AG04449 (cell line): ENCODE data around the gene PSD.

Source experiments
- CTCF ChIA-PET: fragments of 350-600 bp; formaldehyde crosslinking; extraction: SDS; loops from one replicate; lab custom pipeline; 2021; ENCODE audit warnings: antibody characterized with exemption; lab: Yijun Ruan, JAX
- POLR2A ChIA-PET: fragments of 400-600, 350-600 bp; formaldehyde crosslinking; extraction: SDS; loops from one replicate; lab custom pipeline; 2020; ENCODE audit warnings: antibody characterized with exemption, inconsistent platforms; lab: Yijun Ruan, JAX
- DNase-seq: peaks from one replicate; pipeline ENCODE4 v3.0.0-alpha.2; 2010; ENCODE audit warnings: low read depth, low spot score
- H3K4me3 ChIP-seq: 2 replicates; pipeline ENCODE4 v1.5.1; 2011; ENCODE audit warnings: low read depth, mild to moderate bottlenecking, control low read depth, low read length
- CTCF ChIP-seq: IDR thresholded peaks from one replicate; pipeline ENCODE4 v1.5.1; 2011; ENCODE audit warnings: mild to moderate bottlenecking, moderate library complexity, low read length, control low read depth, inconsistent platforms; ENCODE audit not compliant: insufficient read depth; ENCODE audit errors: missing control alignments

The PSD gene

DNA sequence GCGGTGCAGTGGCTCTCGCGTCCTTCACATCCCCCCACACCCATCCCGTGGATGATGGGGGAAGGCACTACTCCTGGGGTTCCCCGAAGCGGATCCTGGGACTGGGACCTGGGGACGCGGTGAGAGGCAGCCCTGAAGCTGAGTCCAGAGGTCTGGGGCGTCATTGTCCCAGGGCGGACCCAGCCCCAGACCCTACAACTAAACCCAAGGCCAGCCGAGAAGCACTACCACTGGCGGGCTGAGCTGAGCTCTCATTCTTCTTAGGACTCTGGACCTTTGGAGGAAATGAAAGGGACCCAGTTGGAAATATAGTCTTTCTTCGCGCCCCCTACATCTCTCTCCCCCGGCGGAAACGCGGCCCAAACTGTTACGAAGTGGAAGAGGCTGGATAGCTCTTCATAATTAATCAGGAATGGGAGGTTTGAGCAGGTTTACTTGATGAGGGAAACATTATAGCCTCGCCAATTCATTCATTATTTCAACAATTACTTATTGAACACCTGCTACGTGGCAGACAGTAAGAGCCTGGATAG is 1.7 kb upstream of the PSD start:
- DNase-seq: no peak
- CTCF ChIA-PET: interaction anchor here (0.9 to 9.9 kb wide), 11 partner anchors 9 to 190 kb away, joined by 3 to 157 read pairs (median 12); partner anchors contain the start of genes ACTR1A, CUEDC2, ELOVL3 and NFKB2

GRCh38 chr10:102419269-102420180 is 940 bp upstream of the PSD start:
- peak overlapping the region; percentile 92 for H3K4me3 ChIP-seq
- no peak for DNase-seq
- CTCF ChIA-PET: interaction anchor here (0.9 to 9.9 kb wide), 10 partner anchors 8 to 190 kb away, joined by 3 to 157 read pairs (median 8); partner anchors contain the start of genes ACTR1A, ELOVL3 and NFKB2
- POLR2A ChIA-PET: interaction anchor here (1.2 to 3.9 kb wide), 2 partner anchors 13 to 15 kb away, joined by 4 to 31 read pairs; partner anchors contain the start of gene CUEDC2
- TF ChIP-seq CTCF: no peak

More for the DNA sequence above, 1.7 kb upstream of the PSD start:
- no peak for TF ChIP-seq CTCF
- POLR2A ChIA-PET: interaction anchor here (1.2 to 3.9 kb wide), 3 partner anchors 12 to 14 kb away, joined by 3 to 31 read pairs (median 4); partner anchors contain the start of gene CUEDC2
- peak overlapping the region; percentile 92 for H3K4me3 ChIP-seq

DNA sequence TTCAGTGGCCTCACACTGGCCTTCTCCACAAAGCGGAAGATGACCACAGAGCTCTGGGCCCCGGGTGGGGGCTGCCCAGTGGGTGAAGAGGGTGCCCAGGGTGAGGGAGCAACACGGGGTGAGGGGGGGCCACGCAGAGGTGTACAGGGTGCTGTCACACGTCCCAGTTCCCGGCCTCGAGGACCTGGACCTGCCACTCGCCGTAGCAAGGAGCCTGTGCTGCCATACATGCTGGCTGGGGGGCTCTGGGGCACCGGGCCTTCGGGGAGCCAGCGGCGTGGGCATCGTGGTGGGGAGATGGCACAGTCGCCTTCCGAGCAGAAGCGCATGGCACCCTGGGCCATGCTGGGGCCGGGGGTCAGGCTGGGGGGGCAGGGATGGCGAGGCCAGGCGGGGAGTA is 1.9 kb downstream of the PSD start:
- no peak for TF ChIP-seq CTCF
- CTCF ChIA-PET: interaction anchor here (1.9 to 10.3 kb wide), 2 partner anchors 13 to 19 kb away, joined by 11 to 161 read pairs; partner anchors contain the start of gene NFKB2
- no peak overlapping the region for H3K4me3 ChIP-seq
- DNase-seq: no peak
- POLR2A ChIA-PET: no interaction called here

GRCh38 chr10:102416283-102416682 is 2.3 kb downstream of the PSD start:
- ChIA-PET POLR2A (no interaction called here), CTCF (interaction anchor here (0.6 to 10.3 kb wide), 3 partner anchors 12 to 55 kb away, joined by 4 to 161 read pairs (median 11); partner anchors contain the start of gene NFKB2)
- no peak for DNase-seq
- TF ChIP-seq CTCF: no peak
- no peak overlapping the region for H3K4me3 ChIP-seq

GRCh38 chr10:102414749-102415148 is 3.8 kb downstream of the PSD start:
- CTCF ChIA-PET: interaction anchor here (1.9 to 10.3 kb wide), 2 partner anchors 11 to 17 kb away, joined by 11 to 161 read pairs; partner anchors contain the start of gene NFKB2
- no peak for TF ChIP-seq CTCF
- H3K4me3 ChIP-seq: no peak overlapping the region
- DNase-seq: no peak
- POLR2A ChIA-PET: no interaction called here
